NB4 (cell line): Measurements from ENCODE around the gene TNS1.

ENCODE experiments used
- POLR2A ChIP-seq: IDR thresholded peaks from 2 replicates; pipeline ENCODE4 v1.6.1; 2011; ENCODE audit warnings: mild to moderate bottlenecking; ENCODE audit not compliant: insufficient read length; ENCODE audit errors: extremely low read depth
- TF ChIP-seq, protein P1 (sequence below): IDR thresholded peaks from one replicate; pipeline ENCODE4 v1.5.1; 2012; ENCODE audit warnings: low read depth, low read length

DNA sequence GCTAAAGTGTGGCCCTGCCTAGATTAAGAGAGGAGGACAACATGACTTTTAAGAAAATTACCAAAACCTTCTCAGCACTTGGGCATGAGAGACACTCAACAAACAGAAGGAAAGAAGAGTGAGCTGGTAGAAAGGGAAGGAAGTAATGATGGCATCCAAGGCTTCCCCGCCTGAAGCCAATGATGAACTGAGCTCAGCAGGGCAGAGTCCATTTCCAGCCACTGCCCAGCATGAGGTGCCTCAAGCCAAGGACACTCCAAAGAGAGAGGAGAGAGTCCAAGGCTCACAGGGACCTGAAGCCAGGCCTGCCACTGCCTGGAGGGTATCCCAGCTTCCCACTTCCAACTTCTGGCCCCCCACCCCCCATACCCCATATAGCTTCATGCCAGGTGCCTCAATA, 9.5 kb upstream of the TNS1 start:
- TF ChIP-seq, protein P1, sequence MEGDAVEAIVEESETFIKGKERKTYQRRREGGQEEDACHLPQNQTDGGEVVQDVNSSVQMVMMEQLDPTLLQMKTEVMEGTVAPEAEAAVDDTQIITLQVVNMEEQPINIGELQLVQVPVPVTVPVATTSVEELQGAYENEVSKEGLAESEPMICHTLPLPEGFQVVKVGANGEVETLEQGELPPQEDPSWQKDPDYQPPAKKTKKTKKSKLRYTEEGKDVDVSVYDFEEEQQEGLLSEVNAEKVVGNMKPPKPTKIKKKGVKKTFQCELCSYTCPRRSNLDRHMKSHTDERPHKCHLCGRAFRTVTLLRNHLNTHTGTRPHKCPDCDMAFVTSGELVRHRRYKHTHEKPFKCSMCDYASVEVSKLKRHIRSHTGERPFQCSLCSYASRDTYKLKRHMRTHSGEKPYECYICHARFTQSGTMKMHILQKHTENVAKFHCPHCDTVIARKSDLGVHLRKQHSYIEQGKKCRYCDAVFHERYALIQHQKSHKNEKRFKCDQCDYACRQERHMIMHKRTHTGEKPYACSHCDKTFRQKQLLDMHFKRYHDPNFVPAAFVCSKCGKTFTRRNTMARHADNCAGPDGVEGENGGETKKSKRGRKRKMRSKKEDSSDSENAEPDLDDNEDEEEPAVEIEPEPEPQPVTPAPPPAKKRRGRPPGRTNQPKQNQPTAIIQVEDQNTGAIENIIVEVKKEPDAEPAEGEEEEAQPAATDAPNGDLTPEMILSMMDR = no peak
- TF ChIP-seq POLR2A = no peak
